Hepatic stellate cell (primary cell): ENCODE results near the gene SRGN.
"Not testable (repeated sequence)": the region's sequence is repeated elsewhere in the genome, so short reads cannot be mapped to it uniquely, and the experiment has no call there.

Experiments used
- DNase-seq: peaks from one replicate; pipeline ENCODE4 v3.0.0; 2011; ENCODE audit warnings: low spot score

Gene SRGN

DNA sequence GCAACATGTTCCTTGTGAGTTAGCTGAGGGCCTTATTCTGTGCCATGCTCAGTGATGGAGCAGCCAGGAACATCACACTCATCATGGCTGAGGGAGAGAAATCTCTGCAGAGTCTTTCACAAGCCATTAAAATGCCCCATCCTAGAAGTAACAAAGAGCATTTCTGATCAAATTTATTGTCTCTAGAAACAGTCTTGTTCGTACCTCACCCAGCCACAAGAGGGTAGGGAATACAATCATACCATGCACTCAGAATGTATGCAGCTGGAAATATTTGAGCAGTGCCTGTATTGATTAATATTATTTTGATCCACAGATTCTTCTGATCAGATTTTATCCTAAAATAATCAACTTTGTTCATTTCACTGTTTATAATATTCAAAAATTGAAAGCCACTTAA lies 53.4 kb downstream of the SRGN start:
- no peak for DNase-seq

DNA sequence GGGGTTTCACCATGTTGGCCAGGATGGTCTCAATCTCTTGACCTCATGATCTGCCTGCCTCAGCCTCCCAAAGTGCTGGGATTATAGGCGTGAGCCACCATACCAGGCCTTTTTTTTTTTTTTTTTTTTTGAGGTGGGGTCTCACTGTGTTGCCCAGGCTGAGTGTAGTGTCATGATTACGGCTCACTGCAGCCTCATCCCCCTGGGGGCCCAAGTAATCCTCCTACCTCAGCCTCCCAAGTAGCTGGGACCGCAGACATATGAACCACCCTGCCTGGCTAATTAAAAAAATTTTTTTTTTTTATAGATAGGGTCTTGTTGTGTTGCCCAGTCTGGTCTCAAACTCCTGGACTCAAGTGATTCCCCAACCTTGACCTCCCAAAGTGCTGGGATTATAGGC lies 54.2 kb downstream of the SRGN start:
- not testable (repeated sequence) for DNase-seq

DNA sequence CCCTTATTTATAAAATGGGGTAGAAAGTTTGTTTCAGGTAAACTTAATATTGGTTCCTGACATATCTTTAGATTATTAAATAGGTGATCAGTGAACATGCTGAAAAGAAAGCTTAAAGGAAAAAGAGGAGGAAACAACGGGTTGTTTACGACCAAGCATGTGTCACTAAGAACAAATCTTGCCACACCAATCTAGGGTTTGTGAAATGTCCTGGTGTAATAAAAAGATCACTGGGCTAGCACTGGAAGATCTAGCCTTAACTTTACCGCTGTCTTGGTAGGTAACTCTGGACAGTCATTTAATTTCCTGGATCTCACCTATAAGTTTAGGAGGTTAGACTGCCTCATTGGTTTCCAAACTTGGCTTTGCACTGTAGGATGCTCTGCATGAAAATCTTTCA lies 55.1 kb downstream of the SRGN start:
- DNase-seq: no peak

DNA sequence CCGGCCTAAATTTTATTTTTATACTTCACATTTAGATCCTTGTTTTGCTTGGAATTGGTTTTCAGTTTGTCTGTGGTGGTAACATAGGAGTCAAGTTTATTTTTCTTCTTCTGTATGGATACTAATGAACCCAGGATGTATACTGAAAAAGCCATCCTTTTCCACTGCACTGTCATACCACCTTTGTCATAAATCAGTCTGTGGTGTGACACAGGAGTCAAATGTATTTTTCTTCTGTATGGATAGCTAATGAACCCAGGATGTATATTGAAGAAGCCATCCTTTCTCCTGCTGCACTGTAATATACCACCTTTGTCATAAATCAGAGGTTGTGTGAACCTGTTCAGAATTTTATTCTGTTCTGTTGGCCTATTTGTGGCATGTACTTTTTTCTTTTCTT lies 57.4 kb downstream of the SRGN start:
- DNase-seq: no peak

DNA sequence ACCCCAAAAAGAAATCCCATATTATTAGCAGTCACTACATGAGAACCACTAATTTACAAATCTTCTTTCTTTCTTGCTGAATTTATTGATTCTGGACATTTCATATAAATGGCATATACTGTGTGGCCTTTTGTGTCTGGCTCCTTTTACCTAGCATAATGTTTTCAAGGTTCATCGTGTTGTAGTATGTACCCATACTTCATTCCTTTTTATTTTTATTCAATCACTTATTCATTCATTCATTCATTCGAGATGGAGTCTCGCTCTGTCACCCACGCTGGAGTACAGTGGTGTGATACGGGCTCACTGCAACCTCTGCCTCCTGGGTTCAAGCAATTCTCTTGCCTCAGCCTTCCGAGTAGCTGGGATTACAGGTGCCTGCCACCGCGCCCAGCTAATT lies 58.0 kb downstream of the SRGN start:
- DNase-seq: no peak

DNA sequence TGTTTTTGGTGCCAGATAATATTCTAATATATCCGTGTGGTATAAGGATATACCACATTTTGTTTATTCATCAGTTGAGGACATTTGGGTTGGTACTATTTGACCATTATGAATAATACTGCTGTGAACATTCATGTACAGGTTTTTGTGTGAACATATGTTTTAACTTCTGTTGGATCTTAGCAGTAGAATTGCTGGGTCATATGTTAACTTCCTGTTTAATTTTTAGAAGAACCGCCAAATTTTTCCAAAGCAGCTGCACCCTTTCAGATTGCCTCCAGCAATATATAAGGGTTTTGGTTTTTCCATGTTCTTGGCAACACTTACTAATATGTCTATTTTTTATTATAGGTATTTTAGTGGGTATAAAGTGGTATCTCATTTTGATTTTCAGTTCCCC lies 58.9 kb downstream of the SRGN start:
- DNase-seq: no peak

DNA sequence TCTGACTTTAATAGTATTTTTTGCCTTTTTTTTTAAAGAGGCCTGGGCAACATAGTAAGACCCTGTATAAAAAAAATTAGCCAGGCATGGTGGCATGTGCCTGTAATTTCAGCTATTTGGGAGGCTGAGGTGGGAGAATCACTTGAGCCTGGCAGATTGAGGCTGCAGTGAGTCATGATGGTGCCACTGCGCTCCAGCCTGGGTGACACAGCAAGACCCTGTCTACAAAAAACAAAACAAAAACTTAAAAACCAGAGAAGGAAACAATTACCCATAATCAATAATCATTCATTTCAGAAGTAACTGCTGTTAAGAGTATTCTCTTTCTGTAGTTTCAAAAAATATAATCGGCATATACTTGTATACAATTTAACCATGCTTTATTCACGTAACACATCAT lies 64.1 kb downstream of the SRGN start:
- no peak for DNase-seq

DNA sequence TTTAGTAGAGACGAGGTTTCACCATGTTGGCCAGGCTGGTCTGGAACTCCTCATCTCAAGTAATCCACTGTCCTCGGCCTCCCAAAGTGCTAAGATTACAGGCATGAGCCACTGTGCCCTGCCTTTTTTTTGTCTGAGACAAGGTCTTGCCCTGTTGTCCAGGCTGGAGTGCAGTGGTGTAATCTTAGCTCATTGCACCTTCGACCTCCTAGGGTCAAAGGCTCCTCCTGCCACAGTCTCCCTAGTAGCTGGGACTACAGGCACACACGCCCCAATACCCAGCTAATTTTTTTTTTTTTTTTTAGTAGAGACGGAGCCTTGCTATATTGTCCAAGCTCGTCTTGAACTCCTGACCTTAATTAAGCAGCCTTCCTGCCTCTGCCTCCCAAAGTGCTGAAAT lies 65.3 kb downstream of the SRGN start:
- DNase-seq: no peak
